ENCODE results near the gene FBXW8. TPM values are rescaled to one million over a fixed set of nuclear protein-coding genes. Genes with fewer than 3 reads are reported as not detected.

Gene FBXW8
- total RNA-seq, 1 donor from 2014 or later: 14.4 TPM

GRCh38 chr12:117042171-117042842 lies 131.6 kb downstream of the FBXW8 start:
- no peak for TF ChIP-seq CTCF (conservative IDR thresholded peaks at IDR 0.05; ENCODE audit: low read depth, low read length)
- DNase-seq (ENCODE audit: low read depth): no peak
- no peak overlapping the region for H3K4me3 ChIP-seq (ENCODE audit: low read depth, low read length)

GRCh38 chr12:117042862-117043261 lies 132.1 kb downstream of the FBXW8 start:
- no peak for TF ChIP-seq CTCF (conservative IDR thresholded peaks at IDR 0.05; ENCODE audit: low read depth, low read length)
- H3K4me3 ChIP-seq (ENCODE audit: low read depth, low read length): no peak overlapping the region

GRCh38 chr12:117044311-117044710 lies 133.6 kb downstream of the FBXW8 start:
- TF ChIP-seq CTCF (conservative IDR thresholded peaks at IDR 0.05; ENCODE audit: low read depth, low read length): no peak
- no peak for DNase-seq (ENCODE audit: low read depth)
- H3K4me3 ChIP-seq (ENCODE audit: low read depth, low read length): no peak overlapping the region

More at GRCh38 chr12:117042862-117043261, 132.1 kb downstream of the FBXW8 start:
- DNase-seq (ENCODE audit: low read depth): no peak

GRCh38 chr12:117044790-117045159 lies 134.0 kb downstream of the FBXW8 start:
- DNase-seq (ENCODE audit: low read depth): no peak
- TF ChIP-seq CTCF (conservative IDR thresholded peaks at IDR 0.05; ENCODE audit: low read depth, low read length): no peak
- H3K4me3 ChIP-seq (ENCODE audit: low read depth, low read length): no peak overlapping the region

GRCh38 chr12:117045160-117046010 lies 134.6 kb downstream of the FBXW8 start:
- no peak overlapping the region for H3K4me3 ChIP-seq (ENCODE audit: low read depth, low read length)
- no peak for DNase-seq (ENCODE audit: low read depth)
- TF ChIP-seq CTCF (conservative IDR thresholded peaks at IDR 0.05; ENCODE audit: low read depth, low read length): no peak

- H3K4me3 ChIP-seq (ENCODE audit: low read depth, low read length): no peak overlapping the region
- peak; percentile 12 for TF ChIP-seq CTCF (conservative IDR thresholded peaks at IDR 0.05; ENCODE audit: low read depth, low read length)
- no peak for DNase-seq (ENCODE audit: low read depth)
Observed at GRCh38 chr12:117046011-117046369, 135.2 kb downstream of the FBXW8 start.
